ENCODE results near the gene MRPS18A.

GRCh38 chr6:43676962-43677606 lies 10.5 kb downstream of the MRPS18A start:
- TF ChIP-seq CTCF (IDR thresholded peaks at IDR 0.05) = no peak
- TF ChIP-seq EZH2 (IDR thresholded peaks at IDR 0.05; ENCODE audit: borderline replicate concordance, insufficient read depth, low read depth, low read length, poor library complexity, severe bottlenecking) = no peak

Measured in B cell (primary cell).